Cardiac muscle cell (in vitro differentiated cells and primary cell): ENCODE results near the gene JMJD1C. TPM values are rescaled to one million over a fixed set of nuclear protein-coding genes. Genes with fewer than 3 reads are reported as not detected.

ENCODE experiments used
- DNase-seq, 2 donors: peaks; one replicate each; pipeline versions ENCODE4 v3.0.0 to v3.0.0-alpha.2; 2010 to 2017; ENCODE audit warnings: low read depth in 1 of 2, low spot score in 1 of 2
- H3K27ac ChIP-seq: fragments of 200-600 bp; sonication (generic); 2 replicates; pipeline ENCODE4 v1.5.1; 2016
- H3K27me3 ChIP-seq: fragments of 200-600 bp; sonication (generic); 2 replicates; pipeline ENCODE4 v1.6.0; 2016; ENCODE audit warnings: control low read depth
- H3K36me3 ChIP-seq: fragments of 200-600 bp; sonication (generic); 2 replicates; pipeline ENCODE4 v1.5.1; 2016; ENCODE audit warnings: control low read depth
- H3K4me1 ChIP-seq: fragments of 200-600 bp; sonication (generic); 2 replicates; pipeline ENCODE4 v1.8.1; 2017; ENCODE audit warnings: low read depth, mild to moderate bottlenecking, mixed run types
- H3K4me3 ChIP-seq: fragments of 200-600 bp; sonication (generic); 2 replicates; pipeline ENCODE4 v1.5.1; 2016; ENCODE audit warnings: mild to moderate bottlenecking
- H3K9me3 ChIP-seq: fragments of 200-600 bp; sonication (generic); 2 replicates; pipeline ENCODE4 v1.5.1; 2017; ENCODE audit warnings: low read depth, mild to moderate bottlenecking, control low read depth
- polyA plus RNA-seq: library from polyadenylated mRNA; unstranded; fragments of >200 nt; fragmentation: Nextera tagmentation; extraction: Ambion mirVana; gene quantifications from 2 replicates; pipeline ENCODE4 v1.2.1, GENCODE V29; 2016
- total RNA-seq: library from RNA; depleted of rRNA; stranded (reverse); fragments of >200 nt; gene quantifications from 2 replicates; pipeline ENCODE4 v1.2.3, GENCODE V29; 2016
- TF ChIP-seq, protein P1 (sequence below): IDR thresholded peaks from 2 replicates; pipeline ENCODE4 v1.5.1; 2012; ENCODE audit warnings: low read depth, mild to moderate bottlenecking, low read length

JMJD1C gene
- total and polyA plus RNA-seq, 2 experiments from 2014 or later: 59.1 to 144 TPM

DNA sequence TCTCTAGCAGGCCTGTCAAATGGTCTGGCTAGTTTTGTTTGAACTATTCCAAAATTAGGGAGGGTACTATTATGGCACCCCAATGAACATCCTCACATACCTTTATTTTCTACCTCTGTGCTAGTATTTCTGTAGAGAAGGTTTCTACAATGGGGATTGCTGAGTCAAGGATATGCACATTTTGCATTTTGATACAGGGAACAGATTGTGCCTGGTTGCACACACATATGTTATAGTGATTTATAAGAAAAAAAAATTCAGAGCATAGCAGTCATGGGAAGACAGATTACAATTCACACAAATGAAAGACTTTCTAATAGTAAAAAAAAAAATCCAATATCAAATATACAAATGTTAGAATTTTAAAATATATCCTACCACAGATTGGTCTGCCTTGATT is 346.7 kb downstream of the JMJD1C start:
- Histone ChIP-seq H3K4me3 (no peak overlapping the region), H3K9me3 (no peaks in the 10 kb centered on the region), H3K36me3 (no peaks in the 10 kb centered on the region), H3K27me3 (no peaks in the 10 kb centered on the region), H3K27ac (no peak overlapping the region), H3K4me1 (no peaks in the 10 kb centered on the region)
- TF ChIP-seq, protein P1, sequence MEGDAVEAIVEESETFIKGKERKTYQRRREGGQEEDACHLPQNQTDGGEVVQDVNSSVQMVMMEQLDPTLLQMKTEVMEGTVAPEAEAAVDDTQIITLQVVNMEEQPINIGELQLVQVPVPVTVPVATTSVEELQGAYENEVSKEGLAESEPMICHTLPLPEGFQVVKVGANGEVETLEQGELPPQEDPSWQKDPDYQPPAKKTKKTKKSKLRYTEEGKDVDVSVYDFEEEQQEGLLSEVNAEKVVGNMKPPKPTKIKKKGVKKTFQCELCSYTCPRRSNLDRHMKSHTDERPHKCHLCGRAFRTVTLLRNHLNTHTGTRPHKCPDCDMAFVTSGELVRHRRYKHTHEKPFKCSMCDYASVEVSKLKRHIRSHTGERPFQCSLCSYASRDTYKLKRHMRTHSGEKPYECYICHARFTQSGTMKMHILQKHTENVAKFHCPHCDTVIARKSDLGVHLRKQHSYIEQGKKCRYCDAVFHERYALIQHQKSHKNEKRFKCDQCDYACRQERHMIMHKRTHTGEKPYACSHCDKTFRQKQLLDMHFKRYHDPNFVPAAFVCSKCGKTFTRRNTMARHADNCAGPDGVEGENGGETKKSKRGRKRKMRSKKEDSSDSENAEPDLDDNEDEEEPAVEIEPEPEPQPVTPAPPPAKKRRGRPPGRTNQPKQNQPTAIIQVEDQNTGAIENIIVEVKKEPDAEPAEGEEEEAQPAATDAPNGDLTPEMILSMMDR: no peak
- DNase-seq: no peak

Other genes with a start within 250 kb of the JMJD1C start
- gene REEP3, start 55.4 kb upstream of the JMJD1C start, total RNA-seq: 39.4 and 49.2 TPM in 2 replicates
- 44.2 and 54.0 TPM in 2 replicates for gene REEP3, start 55.4 kb upstream of the JMJD1C start, polyA plus RNA-seq